Measurements from ENCODE around the gene MTRR. TPM values are rescaled to one million over a fixed set of nuclear protein-coding genes. Genes with fewer than 3 reads are reported as not detected.
A peak's percentile ranks its signal among the peaks of the same experiment; 100 is the strongest.

The MTRR gene
- total RNA-seq (10 to 100 TPM; 44.4 to 50.4 (median 49.9) TPM), polyA plus RNA-seq (10 to 100 TPM; 13.8 to 22.5 (median 17.3) TPM)

GRCh38 chr5:7868773-7869473, at the start of gene MTRR, which contains the start of gene FASTKD3:
MTRR (plus strand) TSS chr5:7869148; CDS start chr5:7870795, 1,647 bp downstream.
FASTKD3 (minus strand) TSS chr5:7869031; CDS start chr5:7868083, 948 bp downstream.
- TF ChIP-seq POLR2A (IDR thresholded peaks at IDR 0.05) (peak; percentile 48 to 79), EP300 (IDR thresholded peaks at IDR 0.05) (peak in 1 of 4 donors; percentile 37), POLR2AphosphoS5 (IDR thresholded peaks at IDR 0.05) (peak; percentile 74 to 92 (median 89)), CTCF (IDR thresholded peaks at IDR 0.05) (no peak)
- WGBS, 2 donors, result 0% methylated on average over 83 of the region's 83 CpGs
- Histone ChIP-seq H3K27me3 (no peaks in the 10 kb centered on the region), H3K36me3 (peaks cover 0 to 14% (median 0%) of the 10 kb centered on the region in 4 donors), H3K9me3 (no peaks in the 10 kb centered on the region), H3K27ac (peak within 1 kb of the TSS; percentile 88 to 92 (median 90)), H3K4me3 (peak within 1 kb of the TSS; percentile 89 to 99 (median 99)), H3K4me1 (peaks cover 0 to 33% (median 26%) of the 10 kb centered on the region in 4 donors)
- intact Hi-C loops (cut with DNase I), result loop anchor here (10.0 kb wide), 1 partner anchor 1676 kb away; the partner anchor contains the start of gene SEMA5A
- DNase-seq, result peak; percentile 96

- no peak overlapping the region for H3K27ac ChIP-seq
- no peaks in the 10 kb centered on the region for H3K9me3 ChIP-seq
- H3K36me3 ChIP-seq, result peaks cover 0 to 5% (median 0%) of the 10 kb centered on the region in 4 donors
- no peak for TF ChIP-seq POLR2A (IDR thresholded peaks at IDR 0.05)
- no peak for TF ChIP-seq POLR2AphosphoS5 (IDR thresholded peaks at IDR 0.05)
- no peak for TF ChIP-seq EP300 (IDR thresholded peaks at IDR 0.05)
- DNase-seq, result no peak
- no peak overlapping the region for H3K4me3 ChIP-seq
- no peaks in the 10 kb centered on the region for H3K27me3 ChIP-seq
- H3K4me1 ChIP-seq, result no peaks in the 10 kb centered on the region
- WGBS, 2 donors, result 53 to 58% methylated on average over 3 of the region's 3 CpGs
- intact Hi-C loops (cut with DNase I), result no loop called here
Observed at GRCh38 chr5:7822449-7822848, 46.5 kb upstream of the MTRR start.

GRCh38 chr5:7823594-7823993, 45.4 kb upstream of the MTRR start:
- no peak for DNase-seq
- H3K36me3 ChIP-seq, result peaks cover 0 to 5% (median 0%) of the 10 kb centered on the region in 4 donors
- TF ChIP-seq POLR2A (IDR thresholded peaks at IDR 0.05) (no peak), POLR2AphosphoS5 (IDR thresholded peaks at IDR 0.05) (no peak), CTCF (IDR thresholded peaks at IDR 0.05) (no peak), EP300 (IDR thresholded peaks at IDR 0.05) (no peak)
- WGBS, 2 donors, result 50 to 53% methylated on average over 8 of the region's 8 CpGs
- no peaks in the 10 kb centered on the region for H3K4me1 ChIP-seq
- no peaks in the 10 kb centered on the region for H3K9me3 ChIP-seq
- no peak overlapping the region for H3K4me3 ChIP-seq
- no peaks in the 10 kb centered on the region for H3K27me3 ChIP-seq
- intact Hi-C loops (cut with DNase I), result no loop called here
- no peak overlapping the region for H3K27ac ChIP-seq

- 72 to 91% methylated on average over 18 of the region's 18 CpGs for WGBS, 2 donors
- intact Hi-C loops (cut with DNase I), result no loop called here
- Histone ChIP-seq H3K4me3 (no peak overlapping the region), H3K9me3 (no peaks in the 10 kb centered on the region), H3K36me3 (peaks cover 0 to 5% (median 0%) of the 10 kb centered on the region in 4 donors), H3K27me3 (no peaks in the 10 kb centered on the region), H3K27ac (no peak overlapping the region), H3K4me1 (no peaks in the 10 kb centered on the region)
- TF ChIP-seq CTCF (IDR thresholded peaks at IDR 0.05), result no peak
- TF ChIP-seq POLR2AphosphoS5 (IDR thresholded peaks at IDR 0.05), result no peak
- TF ChIP-seq POLR2A (IDR thresholded peaks at IDR 0.05), result no peak
- no peak for TF ChIP-seq EP300 (IDR thresholded peaks at IDR 0.05)
- DNase-seq, result no peak
Observed at GRCh38 chr5:7824995-7825394, 44.0 kb upstream of the MTRR start.

GRCh38 chr5:7825630-7826029, 43.3 kb upstream of the MTRR start:
- no peak for DNase-seq
- H3K27ac ChIP-seq, result no peak overlapping the region
- H3K9me3 ChIP-seq, result no peaks in the 10 kb centered on the region
- no peaks in the 10 kb centered on the region for H3K4me1 ChIP-seq
- no peaks in the 10 kb centered on the region for H3K27me3 ChIP-seq
- intact Hi-C loops (cut with DNase I), result no loop called here
- TF ChIP-seq POLR2A (IDR thresholded peaks at IDR 0.05), result no peak
- TF ChIP-seq CTCF (IDR thresholded peaks at IDR 0.05), result no peak
- no peak for TF ChIP-seq POLR2AphosphoS5 (IDR thresholded peaks at IDR 0.05)
- no peak for TF ChIP-seq EP300 (IDR thresholded peaks at IDR 0.05)
- peaks cover 0 to 5% (median 0%) of the 10 kb centered on the region in 4 donors for H3K36me3 ChIP-seq
- WGBS, 2 donors, result 87 to 89% methylated on average over 11 of the region's 11 CpGs
- H3K4me3 ChIP-seq, result no peak overlapping the region

Measured in sigmoid colon (tissue), 7 donors.